ENCODE results near the gene RNU4-1. TPM values are rescaled to one million over a fixed set of nuclear protein-coding genes. Genes with fewer than 3 reads are reported as not detected.
"Not testable (repeated sequence)": the region's sequence is repeated elsewhere in the genome, so short reads cannot be mapped to it uniquely, and the experiment has no call there.

The RNU4-1 gene
- total RNA-seq, 1 donor from 2014 or later = under 0.01 TPM

DNA sequence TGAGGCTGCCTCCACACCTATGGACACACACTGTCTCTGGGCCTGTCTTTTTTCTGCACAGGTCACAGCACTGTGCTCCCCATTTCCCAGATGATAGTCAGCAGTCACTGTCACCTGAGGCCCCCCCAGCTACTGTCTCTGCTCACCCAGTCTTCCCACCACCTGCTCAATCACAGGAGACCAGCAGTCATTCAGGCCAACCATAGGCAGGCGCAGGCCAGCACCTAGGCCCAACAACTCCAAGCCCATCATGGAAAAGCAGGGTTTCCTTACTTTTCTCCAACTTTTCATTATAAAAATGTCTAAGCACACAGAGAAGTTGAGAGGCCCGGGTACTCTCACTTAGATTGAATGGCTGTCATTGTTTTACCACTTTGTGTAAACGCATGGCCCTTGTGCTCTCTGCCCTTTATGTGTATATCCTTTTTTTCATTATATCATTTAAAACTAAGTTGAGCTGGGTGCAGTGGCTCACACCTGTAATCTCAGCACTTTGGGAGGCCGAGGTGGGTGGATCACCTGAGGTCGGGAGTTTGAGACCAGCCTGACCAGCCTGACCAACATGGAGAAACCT is 34.6 kb downstream of the RNU4-1 start:
- DNase-seq (ENCODE audit: low read depth, low spot score) = no peak

GRCh38 chr12:120257041-120257821 is 35.8 kb downstream of the RNU4-1 start:
- DNase-seq (ENCODE audit: low read depth, low spot score) = peak; percentile 96

DNA sequence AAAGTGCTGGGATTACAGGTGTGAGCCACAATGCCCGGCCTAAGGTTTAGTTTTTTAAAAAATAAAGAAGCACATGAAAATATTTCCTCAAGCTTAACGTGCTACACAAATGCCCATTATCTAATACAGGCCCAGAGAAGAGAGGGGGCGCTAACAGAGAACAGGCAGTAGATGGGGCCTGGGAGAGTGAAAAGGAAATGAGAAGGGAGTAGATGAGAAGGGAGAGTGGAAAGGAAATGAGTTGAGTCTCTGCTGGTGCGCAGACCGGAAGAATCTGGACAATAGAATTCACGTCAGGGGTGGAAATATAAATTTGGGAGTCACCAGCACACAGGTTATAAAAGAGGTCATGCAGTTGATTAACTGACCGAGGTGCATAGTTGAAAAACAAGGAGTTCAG is 38.2 kb downstream of the RNU4-1 start:
- peak; percentile 79 for DNase-seq (ENCODE audit: low read depth, low spot score)

- DNase-seq (ENCODE audit: low read depth, low spot score) = not testable (repeated sequence)
Measured at GRCh38 chr12:120253313-120253712, 39.7 kb downstream of the RNU4-1 start.

- DNase-seq (ENCODE audit: low read depth, low spot score) = no peak
Measured at GRCh38 chr12:120252071-120252906, 40.7 kb downstream of the RNU4-1 start.

DNA sequence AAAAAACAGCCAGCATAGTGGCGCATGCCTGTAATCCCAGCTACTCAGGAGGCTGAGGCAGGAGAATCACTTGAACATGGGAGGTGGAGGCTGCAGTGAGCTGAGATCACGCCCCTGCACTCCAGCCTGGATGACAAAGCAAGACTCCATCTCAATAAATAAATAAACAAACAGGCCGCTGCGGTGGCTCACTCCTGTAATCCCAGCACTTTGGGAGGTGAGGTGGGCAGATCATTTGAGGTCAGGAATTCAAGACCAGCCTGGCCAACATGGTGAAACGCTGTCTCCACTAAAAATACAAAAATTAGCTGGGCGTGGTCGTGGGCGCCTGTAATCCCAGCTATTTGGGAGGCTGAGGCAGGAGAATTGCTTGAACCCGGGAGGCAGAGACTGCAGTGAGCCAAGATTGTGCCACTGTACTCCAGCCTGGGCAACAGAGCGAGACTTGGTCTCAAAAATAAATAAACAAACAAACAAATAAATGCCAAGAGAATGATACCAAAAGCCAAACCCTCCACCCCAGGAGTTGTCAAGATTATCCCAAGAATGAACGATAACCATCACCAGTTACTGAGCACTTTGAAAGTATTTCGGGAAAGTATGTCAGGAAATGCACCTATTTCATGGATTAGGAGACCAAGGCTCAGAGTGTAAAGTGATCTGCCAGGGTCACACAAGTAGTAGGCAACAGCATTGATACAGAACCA is 41.5 kb downstream of the RNU4-1 start:
- DNase-seq (ENCODE audit: low read depth, low spot score) = not testable (repeated sequence)

DNA sequence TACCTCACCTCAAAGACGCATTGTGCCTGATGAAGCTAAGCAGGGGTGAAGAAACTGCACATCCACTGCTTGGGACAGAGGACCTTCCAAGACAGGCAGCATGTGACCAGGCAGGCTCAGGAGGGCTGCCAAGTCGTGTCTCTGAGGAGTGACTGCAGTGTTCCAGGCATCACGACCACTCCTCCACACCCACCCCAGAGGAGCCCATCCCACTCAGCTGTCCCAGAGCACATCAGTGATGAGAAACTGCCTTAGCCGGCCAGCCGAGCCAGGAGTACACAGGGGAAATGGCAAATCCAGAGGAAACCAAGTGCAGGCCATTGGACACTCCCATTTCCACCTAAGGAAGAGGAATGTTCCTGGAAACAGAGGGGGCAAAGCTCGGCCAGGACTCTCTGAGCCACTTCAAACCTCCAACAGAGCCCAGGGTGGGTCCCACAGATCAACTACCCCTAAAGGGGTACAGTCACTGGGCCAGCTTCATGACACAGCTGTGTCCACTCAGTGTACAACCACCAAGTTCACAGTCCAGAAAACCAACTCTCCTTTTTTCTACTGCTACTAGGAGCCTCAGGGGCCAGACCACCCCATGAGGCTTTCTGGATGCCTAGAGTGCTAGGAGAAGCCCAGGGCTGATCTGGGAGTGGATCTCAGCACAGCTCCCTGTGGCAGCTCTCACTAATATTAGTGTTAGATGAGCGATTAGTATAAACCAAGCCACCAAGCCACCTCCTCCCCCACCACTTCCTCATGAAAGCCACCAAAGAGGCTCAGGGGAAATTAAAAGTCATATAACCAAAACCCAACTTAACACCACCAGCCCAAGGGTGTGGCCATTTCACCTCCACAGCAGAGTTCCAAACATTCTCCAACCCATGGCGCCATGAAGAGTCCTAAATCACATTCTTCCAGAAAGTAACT is 42.9 kb downstream of the RNU4-1 start:
- no peak for DNase-seq (ENCODE audit: low read depth, low spot score)

DNA sequence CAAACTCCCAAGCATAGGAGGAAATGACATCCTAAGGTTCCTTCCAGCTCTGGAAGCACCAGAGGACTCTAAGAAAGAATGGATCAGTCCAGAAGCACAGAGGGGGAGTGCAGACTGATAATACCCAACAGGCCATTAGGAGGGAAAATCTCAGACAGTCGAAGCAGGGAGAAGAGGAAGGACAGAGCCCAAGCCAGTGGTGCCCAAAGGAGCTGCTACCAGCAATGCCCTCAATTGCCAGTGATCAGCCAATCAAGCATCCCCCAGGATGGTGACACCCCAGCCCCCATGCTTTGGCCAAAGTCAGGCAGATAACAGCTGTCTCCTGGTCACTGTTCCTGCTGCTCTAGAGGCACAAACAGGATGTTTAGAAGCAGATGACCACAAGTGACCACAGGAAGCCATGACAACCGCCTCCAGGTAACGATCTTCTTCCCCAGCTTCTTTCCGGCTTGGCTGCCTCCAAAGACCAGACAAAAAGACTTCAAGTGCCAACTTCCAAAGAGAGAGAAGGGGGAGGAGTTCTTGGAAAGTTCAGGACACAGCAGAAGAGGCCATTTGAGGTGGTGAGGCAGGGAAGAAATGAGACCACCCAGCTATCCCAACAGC is 43.7 kb downstream of the RNU4-1 start:
- DNase-seq (ENCODE audit: low read depth, low spot score) = no peak

GRCh38 chr12:120247621-120248030 is 45.4 kb downstream of the RNU4-1 start:
- no peak for DNase-seq (ENCODE audit: low read depth, low spot score)

DNA sequence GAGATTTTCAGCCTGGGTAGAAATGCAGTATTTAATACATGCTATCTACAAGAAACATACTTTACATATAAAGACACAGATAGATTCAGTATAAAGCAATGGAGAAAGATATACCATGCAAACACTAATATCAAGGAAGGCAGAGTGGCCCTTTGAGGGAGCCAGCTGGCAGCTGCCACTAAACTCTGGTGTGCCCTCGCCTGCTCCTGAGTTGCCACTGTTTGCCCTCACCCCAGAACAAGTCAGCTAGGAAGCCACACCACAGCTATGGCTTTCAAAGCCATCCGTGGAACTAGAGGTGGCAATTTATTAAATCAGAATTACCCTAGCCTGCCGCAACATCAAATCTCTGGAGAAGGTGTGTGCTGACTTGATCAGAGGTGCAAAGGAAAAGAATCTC is 45.9 kb downstream of the RNU4-1 start:
- no peak for DNase-seq (ENCODE audit: low read depth, low spot score)

- not testable (repeated sequence) for DNase-seq (ENCODE audit: low read depth, low spot score)
Measured at GRCh38 chr12:120246705-120247104, 46.3 kb downstream of the RNU4-1 start.

Other genes starting within 250 kb of the RNU4-1 start
- gene RAB35, start 176.5 kb downstream of the RNU4-1 start, total RNA-seq = 52.7 and 57.8 TPM in 2 replicates
- 99.0 and 108 TPM in 2 replicates for gene GCN1, start 98.5 kb downstream of the RNU4-1 start, total RNA-seq
- 3,190 and 3,346 TPM in 2 replicates for gene RPLP0, start 92.1 kb downstream of the RNU4-1 start, total RNA-seq
- gene PXN, start 27.5 kb downstream of the RNU4-1 start, total RNA-seq = 64.1 and 64.8 TPM in 2 replicates
- gene RNU4-2, start 1.3 kb downstream of the RNU4-1 start, total RNA-seq = under 0.01 TPM in 2 replicates
- 1.1 and 1.4 TPM in 2 replicates for gene SIRT4, start 9.1 kb upstream of the RNU4-1 start, total RNA-seq
- not detected in 2 replicates for gene PLA2G1B, start 34.5 kb upstream of the RNU4-1 start, total RNA-seq
- not detected in 2 replicates for gene MSI1, start 75.9 kb upstream of the RNU4-1 start, total RNA-seq
- gene COX6A1, start 144.9 kb upstream of the RNU4-1 start, total RNA-seq = 293 and 438 TPM in 2 replicates
- 44.2 and 52.0 TPM in 2 replicates for gene TRIAP1, start 153.1 kb upstream of the RNU4-1 start, total RNA-seq
- gene GATC, start 153.2 kb upstream of the RNU4-1 start, total RNA-seq = 24.7 and 28.5 TPM in 2 replicates
- 311 and 390 TPM in 2 replicates for gene SRSF9, start 176.5 kb upstream of the RNU4-1 start, total RNA-seq
- gene DYNLL1, start 202.9 kb upstream of the RNU4-1 start, total RNA-seq = 335 and 441 TPM in 2 replicates
- gene COQ5, start 235.9 kb upstream of the RNU4-1 start, total RNA-seq = 33.6 and 40.8 TPM in 2 replicates
- 108 and 127 TPM in 2 replicates for gene RNF10, start 241.1 kb upstream of the RNU4-1 start, total RNA-seq

Data from pulmonary artery endothelial cell (primary cell).